CD4-positive, alpha-beta T cell (primary cell): ENCODE results near the gene RAI1. TPM values are rescaled to one million over a fixed set of nuclear protein-coding genes. Genes with fewer than 3 reads are reported as not detected.

Experiments
- ATAC-seq: fragments of 200-7000 bp; cut with Tn5 transposase; one replicate; pipeline ENCODE4 v1.10.0; 2022; ENCODE audit warnings: mild to moderate bottlenecking; ENCODE audit not compliant: poor library complexity
- CTCF ChIA-PET: fragments of 350-600 bp; sonication (Branson Sonifier 250); formaldehyde crosslinking; loops from one replicate; lab custom pipeline; 2021; ENCODE audit warnings: antibody characterized with exemption, inconsistent platforms; lab: Charles Lee
- POLR2A ChIA-PET: fragments of 350-600 bp; sonication (Branson Sonifier 250); formaldehyde crosslinking; loops from one replicate; lab custom pipeline; 2021; ENCODE audit warnings: antibody characterized with exemption, inconsistent platforms; lab: Charles Lee
- DNase-seq, 14 experiments: peaks; one replicate each; pipeline ENCODE4 v3.0.0-alpha.2; 2013 to 2020; ENCODE audit warnings: mixed read lengths in 2 of 14
- H3K27ac ChIP-seq, 2 donors: one replicate each; pipeline versions ENCODE4 v1.5.1 to v1.7.0; 2013; ENCODE audit warnings: low read length in 2 of 2, low read depth in 1 of 2, mild to moderate bottlenecking in 1 of 2
- H3K27me3 ChIP-seq, 2 experiments: 1 replicate in 1 of 2; 2 replicates in 1 of 2; pipeline versions ENCODE4 v1.6.1 to v1.7.0; 2013; ENCODE audit warnings: low read length in 2 of 2, control low read depth in 1 of 2, mild to moderate bottlenecking in 1 of 2, moderate library complexity in 1 of 2; ENCODE audit not compliant: insufficient read depth in 2 of 2, control insufficient read depth in 1 of 2
- H3K36me3 ChIP-seq: one replicate; pipeline ENCODE4 v1.6.1; 2013; ENCODE audit warnings: low read length, control low read depth; ENCODE audit not compliant: insufficient read depth
- H3K4me1 ChIP-seq: one replicate; pipeline ENCODE4 v1.6.1; 2013; ENCODE audit warnings: low read length, control low read depth; ENCODE audit not compliant: insufficient read depth
- H3K4me3 ChIP-seq: one replicate; pipeline ENCODE4 v1.5.1; 2013; ENCODE audit warnings: mild to moderate bottlenecking, low read length, moderate library complexity
- H3K9me3 ChIP-seq, 2 experiments: 1 replicate in 1 of 2; 2 replicates in 1 of 2; pipeline versions ENCODE4 v1.6.1 to v1.7.0; 2013; ENCODE audit warnings: low read length in 2 of 2, mild to moderate bottlenecking in 2 of 2, control low read depth in 1 of 2, moderate library complexity in 1 of 2; ENCODE audit not compliant: control insufficient read depth in 1 of 2, insufficient read depth in 1 of 2
- H3K27ac Mint-ChIP-seq: one replicate; pipeline ENCODE4 v1.8.0; 2020; ENCODE audit warnings: mixed read lengths
- H3K27me3 Mint-ChIP-seq: one replicate; pipeline ENCODE4 v1.8.0; 2021; ENCODE audit warnings: mixed read lengths
- H3K36me3 Mint-ChIP-seq: one replicate; pipeline ENCODE4 v1.8.0; 2021; ENCODE audit warnings: low read depth, mixed read lengths
- H3K4me1 Mint-ChIP-seq: one replicate; pipeline ENCODE4 v1.8.0; 2021; ENCODE audit warnings: low read depth, mixed read lengths
- H3K4me3 Mint-ChIP-seq: one replicate; pipeline ENCODE4 v1.8.0; 2020; ENCODE audit warnings: mild to moderate bottlenecking, mixed read lengths
- H3K9me3 Mint-ChIP-seq: one replicate; pipeline ENCODE4 v1.8.0; 2020; ENCODE audit warnings: mixed read lengths
- CTCF ChIP-seq: fragments of 200-600 bp; IDR thresholded peaks from one replicate; pipeline ENCODE4 v1.8.0; 2022; ENCODE audit warnings: antibody characterized with exemption, mild to moderate bottlenecking
- intact Hi-C, 2 experiments: fragments of 100-400 bp; cut with DNase I in 1 of 2; cut with micrococcal nuclease in 1 of 2; formaldehyde crosslinking; loops; one replicate each; pipeline versions ENCODE4 v1.15.1 to v1.9.0; 2023 to 2025; cut with DNase I, micrococcal nuclease
- total RNA-seq, 174 experiments: library from RNA in 2 of 174; stranded (reverse) in 2 of 174; gene quantifications; one replicate each; pipeline ENCODE4 v1.2.3 and lab custom pipeline; 2021 to 2026

The RAI1 gene
- total RNA-seq, 2 experiments from 2014 or later = 19.3 to 25.2 TPM

DNA sequence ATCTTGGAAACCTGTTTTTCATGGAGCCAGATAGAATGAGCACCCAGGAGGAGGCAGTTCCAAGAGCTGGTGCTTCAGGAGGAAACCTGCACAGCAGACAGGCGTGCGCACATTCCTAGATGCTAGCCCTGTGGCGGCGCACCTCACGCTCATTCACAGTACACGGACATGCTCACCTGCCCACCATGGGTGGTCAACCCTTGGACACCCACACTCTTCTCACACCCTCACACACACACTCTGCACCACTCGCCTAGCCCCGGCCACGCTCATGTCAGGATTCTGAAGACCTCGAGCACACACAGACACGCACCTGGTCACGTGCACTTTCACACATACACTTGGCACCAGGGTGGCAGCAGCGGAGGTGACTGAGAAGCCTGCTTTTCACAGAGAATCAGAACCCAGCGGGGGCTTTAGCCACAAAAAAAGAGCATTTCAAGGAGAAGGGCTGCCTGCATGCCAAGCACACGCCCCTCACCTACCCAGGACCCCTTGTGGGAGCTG is 28.6 kb downstream of the RAI1 start:
- H3K9me3 Mint-ChIP-seq = no peaks in the 10 kb centered on the region
- no peaks in the 10 kb centered on the region for H3K9me3 ChIP-seq
- no peak overlapping the region for H3K27ac ChIP-seq
- TF ChIP-seq CTCF = no peak
- H3K4me3 ChIP-seq = no peak overlapping the region
- no peaks in the 10 kb centered on the region for H3K27me3 Mint-ChIP-seq
- peaks cover 18% of the 10 kb centered on the region for H3K4me1 ChIP-seq
- H3K36me3 ChIP-seq = no peaks in the 10 kb centered on the region
- intact Hi-C loops = no loop called here
- no peak for ATAC-seq
- ChIA-PET CTCF (no interaction called here), POLR2A (no interaction called here)
- no peak overlapping the region for H3K27ac Mint-ChIP-seq
- H3K36me3 Mint-ChIP-seq = no peaks in the 10 kb centered on the region
- no peak for DNase-seq
- H3K4me1 Mint-ChIP-seq = peaks cover 21% of the 10 kb centered on the region
- H3K4me3 Mint-ChIP-seq = no peak overlapping the region
- no peaks in the 10 kb centered on the region for H3K27me3 ChIP-seq

- CTCF ChIA-PET = no interaction called here
- Mint-ChIP-seq H3K27ac (no peak overlapping the region), H3K4me3 (no peak overlapping the region), H3K36me3 (no peaks in the 10 kb centered on the region), H3K9me3 (no peaks in the 10 kb centered on the region), H3K4me1 (peaks cover 21% of the 10 kb centered on the region), H3K27me3 (no peaks in the 10 kb centered on the region)
- ATAC-seq = no peak
- Histone ChIP-seq H3K4me1 (peaks cover 18% of the 10 kb centered on the region), H3K36me3 (no peaks in the 10 kb centered on the region), H3K27me3 (no peaks in the 10 kb centered on the region), H3K9me3 (no peaks in the 10 kb centered on the region), H3K27ac (no peak overlapping the region), H3K4me3 (no peak overlapping the region)
- DNase-seq = no peak
- POLR2A ChIA-PET = no interaction called here
- intact Hi-C loops = no loop called here
- TF ChIP-seq CTCF = no peak
Measured at GRCh38 chr17:17710355-17710727, 29.1 kb downstream of the RAI1 start.

DNA sequence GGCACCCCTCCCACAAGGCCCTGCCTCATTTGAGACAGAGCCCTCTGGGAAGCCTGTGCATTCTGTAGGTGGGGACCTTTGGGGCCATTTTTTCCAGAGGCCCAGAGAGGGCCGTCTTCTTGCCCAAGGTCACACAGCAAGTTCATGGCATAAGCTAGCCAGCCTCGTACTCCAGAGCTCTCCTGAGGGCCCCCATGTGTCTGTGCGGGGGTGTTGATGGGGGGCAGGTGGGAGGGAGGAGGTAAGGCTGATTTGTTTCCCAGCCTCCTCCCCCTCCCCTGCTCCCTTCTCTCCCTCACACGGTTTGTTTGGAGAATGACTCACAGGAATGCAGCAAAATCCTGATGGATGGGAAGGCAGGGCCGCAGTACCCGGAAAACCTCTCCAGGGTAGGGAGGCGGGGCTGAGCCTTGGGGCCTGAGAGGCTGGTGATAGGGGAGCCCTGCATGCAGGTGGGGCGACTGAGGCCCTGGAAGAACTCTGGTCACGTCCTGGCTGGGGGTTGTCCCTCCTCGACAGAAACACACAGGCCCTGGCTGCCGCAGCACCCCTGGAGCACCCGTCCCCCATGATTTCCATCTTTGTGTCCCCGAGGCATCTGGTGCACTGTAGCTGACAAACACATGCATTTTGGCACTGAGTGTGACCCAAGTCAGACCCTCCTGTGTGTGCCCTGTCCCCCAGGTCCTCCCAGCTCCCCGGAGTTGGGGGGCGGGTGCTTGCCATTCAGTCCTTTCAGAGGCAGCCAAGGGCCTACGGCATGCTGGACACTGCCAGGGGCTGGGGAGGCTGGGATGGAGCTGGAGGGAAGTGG is 29.7 kb downstream of the RAI1 start:
- Mint-ChIP-seq H3K36me3 (no peaks in the 10 kb centered on the region), H3K27ac (no peak overlapping the region), H3K4me3 (no peak overlapping the region), H3K9me3 (no peaks in the 10 kb centered on the region), H3K27me3 (peaks cover 4% of the 10 kb centered on the region), H3K4me1 (peaks cover 21% of the 10 kb centered on the region)
- TF ChIP-seq CTCF = no peak
- no peaks in the 10 kb centered on the region for H3K27me3 ChIP-seq
- H3K4me1 ChIP-seq = peaks cover 18% of the 10 kb centered on the region
- no peak for ATAC-seq
- no peaks in the 10 kb centered on the region for H3K9me3 ChIP-seq
- no peak overlapping the region for H3K27ac ChIP-seq
- ChIA-PET CTCF (no interaction called here), POLR2A (no interaction called here)
- no peaks in the 10 kb centered on the region for H3K36me3 ChIP-seq
- intact Hi-C loops = no loop called here
- H3K4me3 ChIP-seq = no peak overlapping the region
- no peak for DNase-seq
